Ovary (tissue), 9 donors: ENCODE results near the gene ZBED3. TPM values are rescaled to one million over a fixed set of nuclear protein-coding genes. Genes with fewer than 3 reads are reported as not detected.
"Not testable (repeated sequence)": the region's sequence is repeated elsewhere in the genome, so short reads cannot be mapped to it uniquely, and the experiment has no call there.

Source experiments
- DNase-seq, 5 donors: peaks; one replicate each; pipeline ENCODE4 v3.0.0-alpha.2; 2019 to 2020
- H3K27ac ChIP-seq, 2 donors: fragments of 200-600 bp; one replicate each; pipeline versions ENCODE4 v1.5.1 to v1.8.0; 2019 to 2022
- H3K27me3 ChIP-seq: fragments of 200-600 bp; one replicate; pipeline ENCODE4 v1.8.0; 2022
- H3K36me3 ChIP-seq: fragments of 200-600 bp; sonication (generic); one replicate; pipeline ENCODE4 v1.5.1; 2019
- H3K4me1 ChIP-seq: one replicate; pipeline ENCODE4 v1.8.1; 2013; ENCODE audit warnings: mild to moderate bottlenecking, moderate library complexity; ENCODE audit not compliant: insufficient read depth
- H3K4me3 ChIP-seq: fragments of 200-600 bp; sonication (generic); one replicate; pipeline ENCODE4 v1.5.1; 2017
- H3K9me3 ChIP-seq, 2 donors: fragments of 200-600 bp in 1 of 2; sonication (generic) in 1 of 2; one replicate each; pipeline versions ENCODE4 v1.5.1 to v1.8.1; 2013 to 2019; ENCODE audit warnings: mild to moderate bottlenecking in 1 of 2, moderate library complexity in 1 of 2
- EP300 ChIP-seq: sonication (generic); formaldehyde crosslinking; IDR thresholded peaks from one replicate; pipeline ENCODE4 v1.6.1; 2017; ENCODE audit warnings: antibody characterized with exemption
- POLR2A ChIP-seq: fragments of 450-650 bp; IDR thresholded peaks from one replicate; pipeline ENCODE4 v1.6.1; 2017; ENCODE audit warnings: antibody characterized with exemption, mild to moderate bottlenecking, moderate library complexity
- WGBS, 3 donors: extraction: QIAGEN DNeasy Blood & Tissue Kit in 1 of 3; methylation state at CpG; one replicate each; pipeline versions ENCODE4 v1.1.5 to v1.1.7; 2013 to 2017; 5-methylcytosine and 5-hydroxymethylcytosine counted together
- intact Hi-C, 4 donors: fragments of 100-400 bp; cut with DNase I; formaldehyde crosslinking; loops; one replicate each; pipeline versions ENCODE4 v1.11.0 to v1.15.1; 2022 to 2023
- polyA plus RNA-seq, 2 donors: library from polyadenylated mRNA; stranded (reverse); fragments of 200-250 nt in 1 of 2; fragments of 350-450 nt in 1 of 2; fragmentation: Illumina TruSeq in 1 of 2; extraction: RNeasy Lipid Tissue Mini Kit (QIAGEN cat#74804) in 1 of 2; gene quantifications; one replicate each; pipeline ENCODE4 v1.2.3, GENCODE V29; 2013 to 2014
- total RNA-seq, 7 donors: library from RNA; depleted of rRNA in 2 of 7; stranded (reverse); fragments of >200 nt in 2 of 7; fragmentation: NEBNext Ultra II Directional in 3 of 7; extraction: Animal tissue kit (Norgen Biotek cat#: 25700) in 3 of 7; gene quantifications; one replicate each; pipeline versions ENCODE4 v1.1.0 to v1.2.4, GENCODE V29; 2016 to 2023
- TF ChIP-seq, protein P1 (sequence below), 3 donors: fragments of 450-650 bp in 2 of 3; fragments of 200-600 bp in 1 of 3; IDR thresholded peaks; one replicate each; pipeline versions ENCODE4 v1.5.1 to v1.8.0; 2016 to 2022; ENCODE audit warnings: antibody characterized with exemption in 3 of 3, mild to moderate bottlenecking in 1 of 3
- donor health status: DM: no; HTN: no; CAD: no; lungs with moderate emphysema.
- donor health status: DM: no; HTN: no; CAD: no.
- donor health status: Bipolar disorder and iron deficiency.
- donor health status: DM: yes; HTN: yes; CAD: no.
- donor health status: DM: no; HTN: no; CAD: no.
- donor health status: DM: yes; HTN: yes; CAD: no.

ZBED3 gene
- total and polyA plus RNA-seq, 9 donors, result 4.3 to 23.9 (median 15.3) TPM

DNA sequence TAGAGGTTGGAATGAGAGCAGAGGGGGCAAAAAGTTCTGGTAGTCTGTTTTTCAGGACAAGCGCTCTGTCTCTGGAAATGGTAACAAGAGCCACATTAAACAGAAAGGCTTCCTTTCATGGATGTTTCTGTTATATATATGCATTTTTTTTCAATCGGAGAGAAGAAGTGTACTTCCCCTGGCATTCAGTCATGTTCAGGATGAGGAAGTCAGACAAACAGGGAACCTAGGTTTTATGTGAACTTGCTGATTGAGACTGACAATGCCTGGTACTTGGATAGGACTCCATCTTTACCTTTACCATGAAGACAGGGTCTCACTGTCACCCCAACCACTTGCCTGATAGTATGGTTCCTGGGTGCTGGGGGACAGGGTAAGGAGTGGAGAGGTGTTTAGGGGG lies 30.1 kb upstream of the ZBED3 start:
- no peaks in the 10 kb centered on the region for H3K27me3 ChIP-seq
- WGBS, 3 donors, result 83 to 90% (median 86%) methylated on average over 2 of the region's 2 CpGs
- no peak overlapping the region for H3K4me3 ChIP-seq
- intact Hi-C loops, result no loop called here
- TF ChIP-seq POLR2A (no peak), EP300 (no peak)
- TF ChIP-seq, protein P1, sequence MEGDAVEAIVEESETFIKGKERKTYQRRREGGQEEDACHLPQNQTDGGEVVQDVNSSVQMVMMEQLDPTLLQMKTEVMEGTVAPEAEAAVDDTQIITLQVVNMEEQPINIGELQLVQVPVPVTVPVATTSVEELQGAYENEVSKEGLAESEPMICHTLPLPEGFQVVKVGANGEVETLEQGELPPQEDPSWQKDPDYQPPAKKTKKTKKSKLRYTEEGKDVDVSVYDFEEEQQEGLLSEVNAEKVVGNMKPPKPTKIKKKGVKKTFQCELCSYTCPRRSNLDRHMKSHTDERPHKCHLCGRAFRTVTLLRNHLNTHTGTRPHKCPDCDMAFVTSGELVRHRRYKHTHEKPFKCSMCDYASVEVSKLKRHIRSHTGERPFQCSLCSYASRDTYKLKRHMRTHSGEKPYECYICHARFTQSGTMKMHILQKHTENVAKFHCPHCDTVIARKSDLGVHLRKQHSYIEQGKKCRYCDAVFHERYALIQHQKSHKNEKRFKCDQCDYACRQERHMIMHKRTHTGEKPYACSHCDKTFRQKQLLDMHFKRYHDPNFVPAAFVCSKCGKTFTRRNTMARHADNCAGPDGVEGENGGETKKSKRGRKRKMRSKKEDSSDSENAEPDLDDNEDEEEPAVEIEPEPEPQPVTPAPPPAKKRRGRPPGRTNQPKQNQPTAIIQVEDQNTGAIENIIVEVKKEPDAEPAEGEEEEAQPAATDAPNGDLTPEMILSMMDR (IDR thresholded peaks at IDR 0.05), result no peak
- DNase-seq, result no peak
- no peaks in the 10 kb centered on the region for H3K9me3 ChIP-seq
- H3K36me3 ChIP-seq, result no peaks in the 10 kb centered on the region
- H3K27ac ChIP-seq, result no peak overlapping the region
- no peaks in the 10 kb centered on the region for H3K4me1 ChIP-seq

DNA sequence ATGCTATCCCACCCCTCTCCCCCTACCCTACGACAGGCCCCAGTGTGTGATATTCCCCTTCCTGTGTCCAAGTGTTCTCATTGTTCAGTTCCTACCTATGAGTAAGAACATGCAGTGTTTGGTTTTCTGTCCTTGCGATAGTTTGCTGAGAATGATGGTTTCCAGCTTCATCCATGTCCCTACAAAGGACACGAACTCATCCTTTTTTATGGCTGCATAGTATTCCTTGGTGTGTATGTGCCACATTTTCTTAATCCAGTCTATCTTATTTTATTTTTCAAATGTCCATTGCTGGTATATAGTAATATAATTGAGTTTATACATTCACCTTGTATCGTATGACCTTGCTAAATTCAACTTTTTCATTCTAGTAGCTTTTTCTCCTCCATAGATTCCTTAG lies 19.9 kb upstream of the ZBED3 start:
- H3K4me3 ChIP-seq, intact Hi-C loops, H3K9me3 ChIP-seq, H3K27me3 ChIP-seq, H3K36me3 ChIP-seq, H3K27ac ChIP-seq, DNase-seq, H3K4me1 ChIP-seq: not testable (repeated sequence)
- WGBS, 3 donors, result 95 to 98% (median 97%) methylated on average over 4 of the region's 4 CpGs

DNA sequence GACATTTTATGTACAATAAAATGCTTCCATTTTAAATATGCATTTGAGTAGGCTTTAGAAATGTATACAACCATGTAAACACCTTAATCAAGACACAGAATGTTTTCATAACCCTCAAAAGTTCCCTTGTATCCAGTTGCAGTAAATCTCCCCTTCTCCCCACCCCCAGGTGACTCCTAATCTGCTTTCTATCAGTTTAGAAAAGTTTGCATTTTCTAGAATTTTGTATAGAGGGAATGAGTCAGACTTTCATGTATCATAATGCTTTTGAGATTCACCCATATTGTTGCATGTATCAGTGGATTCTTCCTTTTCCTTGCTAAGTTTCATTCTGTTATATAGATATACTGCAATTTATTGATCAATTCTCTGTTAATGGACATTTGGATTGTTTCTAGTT lies 17.7 kb upstream of the ZBED3 start:
- intact Hi-C loops, result no loop called here
- Histone ChIP-seq H3K9me3 (no peaks in the 10 kb centered on the region), H3K27ac (no peak overlapping the region), H3K27me3 (no peaks in the 10 kb centered on the region), H3K36me3 (no peaks in the 10 kb centered on the region), H3K4me3 (no peak overlapping the region), H3K4me1 (no peaks in the 10 kb centered on the region)
- TF ChIP-seq, protein P1 (IDR thresholded peaks at IDR 0.05), result no peak
- TF ChIP-seq POLR2A (no peak), EP300 (no peak)
- DNase-seq, result no peak

DNA sequence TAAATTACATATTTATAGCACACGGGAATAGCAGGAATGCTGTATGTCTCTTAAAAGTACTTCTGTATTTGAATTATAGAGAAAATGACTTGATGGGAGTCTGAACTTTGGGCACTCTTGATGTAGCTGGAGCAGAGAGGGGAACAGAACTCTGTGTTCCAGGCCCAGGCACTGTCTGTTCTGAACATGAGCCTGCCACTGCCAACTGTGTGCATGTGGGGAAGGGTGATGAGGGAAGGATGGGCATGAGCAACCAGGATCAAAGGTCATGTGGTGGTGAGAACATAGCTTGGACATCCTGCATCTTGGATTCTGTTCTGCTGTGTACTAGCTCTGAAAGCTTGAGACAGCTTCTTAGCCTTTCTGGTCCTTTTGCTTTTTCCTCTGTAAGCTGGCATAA lies 16.4 kb upstream of the ZBED3 start:
- H3K27me3 ChIP-seq, result no peaks in the 10 kb centered on the region
- no peak overlapping the region for H3K27ac ChIP-seq
- no peaks in the 10 kb centered on the region for H3K4me1 ChIP-seq
- no peak overlapping the region for H3K4me3 ChIP-seq
- no peaks in the 10 kb centered on the region for H3K9me3 ChIP-seq
- H3K36me3 ChIP-seq, result no peaks in the 10 kb centered on the region
- WGBS, 3 donors, result 55 to 88% (median 87%) methylated on average over 1 of the region's 1 CpG
- TF ChIP-seq EP300 (no peak), POLR2A (no peak)
- TF ChIP-seq, protein P1 (IDR thresholded peaks at IDR 0.05), result no peak
- no peak for DNase-seq
- intact Hi-C loops, result no loop called here

DNA sequence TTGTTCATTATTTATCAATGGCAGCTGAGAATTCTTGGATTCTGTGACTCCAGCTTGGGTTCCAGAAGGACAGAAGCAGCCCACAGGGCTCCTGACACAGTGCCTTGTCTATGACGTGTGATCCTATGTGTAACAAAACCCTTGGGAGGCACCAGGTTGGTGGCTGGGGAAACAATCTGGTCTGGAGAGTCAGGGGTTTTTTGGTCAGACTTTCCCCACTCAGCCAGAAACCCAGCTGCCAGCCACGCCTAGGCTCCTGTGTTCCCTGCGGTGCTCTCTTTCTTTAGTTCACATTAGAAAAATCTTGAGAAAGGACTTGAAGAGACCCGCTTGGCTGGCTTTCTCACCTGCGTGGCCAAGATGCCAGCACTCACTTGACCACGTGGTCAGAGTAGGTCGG lies 15.5 kb upstream of the ZBED3 start:
- 84 to 95% (median 94%) methylated on average over 7 of the region's 7 CpGs for WGBS, 3 donors
- Histone ChIP-seq H3K36me3 (no peaks in the 10 kb centered on the region), H3K4me1 (no peaks in the 10 kb centered on the region), H3K27me3 (no peaks in the 10 kb centered on the region), H3K4me3 (no peak overlapping the region), H3K9me3 (no peaks in the 10 kb centered on the region), H3K27ac (no peak overlapping the region)
- DNase-seq, result no peak
- TF ChIP-seq, protein P1 (IDR thresholded peaks at IDR 0.05), result no peak
- no peak for TF ChIP-seq EP300
- TF ChIP-seq POLR2A, result no peak
- intact Hi-C loops, result no loop called here
